ENCODE results near the gene SMARCAD1.

Gene SMARCAD1

GRCh38 chr4:94276204-94276603, 68.5 kb downstream of the SMARCAD1 start:
- TF ChIP-seq CTCF (IDR thresholded peaks at IDR 0.05) = no peak

GRCh38 chr4:94277534-94277933, 69.9 kb downstream of the SMARCAD1 start:
- no peak for TF ChIP-seq CTCF (IDR thresholded peaks at IDR 0.05)

GRCh38 chr4:94278781-94279180, 71.1 kb downstream of the SMARCAD1 start:
- TF ChIP-seq CTCF (IDR thresholded peaks at IDR 0.05) = no peak

- no peak for TF ChIP-seq CTCF (IDR thresholded peaks at IDR 0.05)
These were observed 77.2 kb downstream of the SMARCAD1 start for GRCh38 chr4:94284889-94285288.

GRCh38 chr4:94285666-94286065, 78.0 kb downstream of the SMARCAD1 start:
- TF ChIP-seq CTCF (IDR thresholded peaks at IDR 0.05) = no peak

GRCh38 chr4:94290245-94290644, 82.6 kb downstream of the SMARCAD1 start:
- TF ChIP-seq CTCF (IDR thresholded peaks at IDR 0.05) = no peak

GRCh38 chr4:94298725-94299252, 91.1 kb downstream of the SMARCAD1 start:
- TF ChIP-seq CTCF (IDR thresholded peaks at IDR 0.05) = no peak

- no peak for TF ChIP-seq CTCF (IDR thresholded peaks at IDR 0.05)
These were observed 94.5 kb downstream of the SMARCAD1 start for GRCh38 chr4:94302191-94302590.
